Measurements from ENCODE around the gene HLA-DPB1.

The HLA-DPB1 gene

GRCh38 chr6:33104887-33105286, 29.1 kb downstream of the HLA-DPB1 start:
- peak in 2 of 4 experiments; percentile 24 to 38 for DNase-seq

DNA sequence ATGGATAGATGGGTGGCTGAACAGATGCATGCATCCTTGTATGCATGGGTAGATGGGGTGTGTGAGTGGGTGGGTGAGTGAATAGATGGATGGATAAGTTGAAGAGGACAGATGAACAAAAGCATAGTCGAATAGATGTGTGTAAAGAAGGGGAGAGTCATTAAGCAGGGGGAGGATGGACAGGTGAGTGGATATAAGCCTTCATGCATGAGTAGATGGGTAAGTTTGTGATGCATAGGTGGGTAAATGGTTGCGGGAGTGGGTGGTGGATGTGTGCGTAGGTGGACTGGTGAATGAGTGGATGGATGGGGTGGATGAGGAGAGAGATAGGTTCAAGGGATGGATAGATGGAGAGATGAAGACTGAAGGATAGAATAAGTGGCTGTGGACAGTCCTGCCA, 29.6 kb downstream of the HLA-DPB1 start:
- no peak for DNase-seq

DNA sequence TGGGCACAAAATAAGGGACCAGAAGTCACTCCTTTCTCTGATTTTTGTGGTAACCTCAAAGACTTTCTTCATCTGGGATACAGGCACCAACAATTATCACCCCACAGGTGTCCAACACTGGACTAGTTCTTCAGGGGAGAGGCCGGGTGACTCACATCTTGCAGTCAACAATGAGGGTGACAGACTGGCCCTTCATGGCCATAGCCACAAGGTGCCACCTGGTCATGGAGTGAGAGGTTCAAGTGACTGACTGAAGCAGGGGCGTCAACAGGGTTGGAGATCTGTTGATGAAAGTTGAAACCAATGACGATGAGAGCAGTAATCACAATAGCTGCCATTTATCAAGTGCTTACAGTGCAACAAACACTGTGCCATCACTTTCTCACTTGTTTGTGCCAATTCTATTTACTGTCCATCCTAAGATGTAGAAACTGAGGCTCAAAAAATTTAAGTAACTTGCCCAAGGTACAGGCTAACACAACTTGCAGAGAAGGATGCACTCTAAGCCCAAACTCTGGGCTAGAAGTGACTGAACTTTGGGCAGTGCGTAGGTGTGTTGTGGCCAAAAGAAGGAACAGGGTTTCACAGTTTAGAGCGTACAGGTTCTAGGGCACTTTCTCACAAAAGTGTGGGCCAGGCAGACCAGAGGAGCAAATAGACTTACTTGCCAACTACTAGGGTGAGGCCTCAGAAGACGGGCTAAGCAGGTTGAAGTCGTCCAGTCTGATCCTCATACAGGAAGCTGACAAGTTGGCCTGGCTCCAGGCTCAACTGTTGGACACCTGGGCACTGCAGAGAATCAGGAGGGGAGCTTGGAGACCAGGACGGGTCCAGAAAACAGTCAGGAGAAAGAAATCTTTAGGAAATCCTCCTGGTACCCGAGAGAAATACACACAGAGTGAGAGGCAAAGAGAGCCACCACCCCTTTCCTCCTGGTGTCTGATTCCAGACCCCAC, 30.4 kb downstream of the HLA-DPB1 start:
- DNase-seq, result no peak

GRCh38 chr6:33107641-33108040, 31.9 kb downstream of the HLA-DPB1 start:
- DNase-seq, result peak in 2 of 4 experiments; percentile 49 to 56

GRCh38 chr6:33108307-33108706, 32.5 kb downstream of the HLA-DPB1 start:
- no peak for DNase-seq

GRCh38 chr6:33112148-33112547, 36.4 kb downstream of the HLA-DPB1 start:
- peak; percentile 50 to 76 (median 60) for DNase-seq

- DNase-seq, result no peak
These were observed 38.0 kb downstream of the HLA-DPB1 start for GRCh38 chr6:33113755-33114154.

GRCh38 chr6:33114406-33114805, 38.6 kb downstream of the HLA-DPB1 start:
- DNase-seq, result peak; percentile 45 to 87 (median 64)

DNA sequence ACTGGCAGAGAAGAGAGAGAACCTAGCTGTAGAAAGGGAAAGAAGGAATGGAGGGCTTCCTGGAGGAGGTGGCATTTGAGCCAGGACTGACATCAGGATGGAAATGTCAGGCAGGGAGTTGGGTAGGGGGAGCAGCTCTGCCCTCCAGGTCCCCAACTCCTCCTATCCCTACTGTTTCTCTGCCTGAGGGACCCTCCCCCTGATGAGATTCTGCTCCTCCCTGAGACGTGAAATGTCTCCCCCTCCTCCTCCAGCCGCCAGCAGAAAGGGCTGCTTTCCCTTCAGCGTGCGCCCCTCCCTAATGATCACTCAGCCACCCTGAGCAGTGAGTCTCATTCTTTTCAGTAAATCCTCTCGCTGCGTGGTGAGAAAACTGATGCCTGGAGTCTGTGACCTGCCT, 40.6 kb downstream of the HLA-DPB1 start:
- DNase-seq, result no peak

GRCh38 chr6:33116841-33117711, 41.3 kb downstream of the HLA-DPB1 start:
- no peak for DNase-seq

GRCh38 chr6:33117811-33118277, 42.1 kb downstream of the HLA-DPB1 start:
- no peak for DNase-seq

GRCh38 chr6:33118525-33119123, 42.8 kb downstream of the HLA-DPB1 start:
- peak; percentile 27 to 80 (median 73) for DNase-seq

GRCh38 chr6:33120001-33120400, 44.2 kb downstream of the HLA-DPB1 start:
- DNase-seq, result no peak

GRCh38 chr6:33123181-33123580, 47.4 kb downstream of the HLA-DPB1 start:
- DNase-seq, result no peak

GRCh38 chr6:33123732-33124524, 48.1 kb downstream of the HLA-DPB1 start:
- peak; percentile 62 to 85 (median 70) for DNase-seq

- DNase-seq, result no peak
These were observed 48.7 kb downstream of the HLA-DPB1 start for GRCh38 chr6:33124525-33124901.

DNA sequence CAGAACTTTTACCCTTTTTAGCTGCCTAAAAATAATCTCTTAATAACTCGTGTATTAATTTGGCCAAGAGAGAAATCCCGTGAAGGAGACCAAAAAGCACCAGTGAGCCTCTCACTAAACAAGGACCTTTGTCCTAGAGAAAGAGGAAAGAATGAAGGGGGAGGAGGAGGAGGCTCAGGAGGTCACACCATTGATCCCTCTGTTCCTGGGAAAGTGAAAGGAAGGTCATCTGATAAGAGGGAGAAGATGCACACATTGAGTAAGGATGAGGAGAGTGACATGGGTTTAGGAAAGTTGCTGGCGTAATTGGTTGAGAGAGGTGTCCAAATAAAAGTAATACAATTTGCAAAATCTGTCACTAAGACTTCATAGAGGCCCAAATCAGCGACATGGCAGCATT, 49.2 kb downstream of the HLA-DPB1 start:
- DNase-seq, result no peak

GRCh38 chr6:33126101-33126714, 50.4 kb downstream of the HLA-DPB1 start:
- peak; percentile 78 to 92 (median 86) for DNase-seq

GRCh38 chr6:33128318-33128717, 52.5 kb downstream of the HLA-DPB1 start:
- no peak for DNase-seq

DNA sequence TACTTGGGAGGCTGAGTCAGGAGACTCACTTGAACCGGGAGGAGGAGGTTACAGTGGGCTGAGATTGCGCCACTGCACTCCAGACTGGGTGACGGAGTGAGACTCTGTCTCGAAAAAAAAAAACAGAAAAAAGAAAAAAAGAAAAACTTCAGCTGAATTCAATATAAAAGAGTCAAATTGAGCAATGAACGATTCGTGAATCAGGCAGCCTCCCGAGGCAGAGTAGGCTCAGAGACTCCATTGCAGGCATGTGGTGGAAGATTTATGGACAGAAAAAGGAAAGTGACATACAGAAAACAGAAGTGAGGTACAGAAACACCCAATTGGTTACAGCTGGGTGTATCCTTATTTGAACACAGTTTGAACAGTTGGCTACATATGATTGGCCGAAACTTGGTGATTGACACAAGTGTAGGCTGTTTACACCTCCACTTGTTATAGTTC, 56.3 kb downstream of the HLA-DPB1 start:
- DNase-seq, result peak; percentile 33 to 67 (median 62)

DNA sequence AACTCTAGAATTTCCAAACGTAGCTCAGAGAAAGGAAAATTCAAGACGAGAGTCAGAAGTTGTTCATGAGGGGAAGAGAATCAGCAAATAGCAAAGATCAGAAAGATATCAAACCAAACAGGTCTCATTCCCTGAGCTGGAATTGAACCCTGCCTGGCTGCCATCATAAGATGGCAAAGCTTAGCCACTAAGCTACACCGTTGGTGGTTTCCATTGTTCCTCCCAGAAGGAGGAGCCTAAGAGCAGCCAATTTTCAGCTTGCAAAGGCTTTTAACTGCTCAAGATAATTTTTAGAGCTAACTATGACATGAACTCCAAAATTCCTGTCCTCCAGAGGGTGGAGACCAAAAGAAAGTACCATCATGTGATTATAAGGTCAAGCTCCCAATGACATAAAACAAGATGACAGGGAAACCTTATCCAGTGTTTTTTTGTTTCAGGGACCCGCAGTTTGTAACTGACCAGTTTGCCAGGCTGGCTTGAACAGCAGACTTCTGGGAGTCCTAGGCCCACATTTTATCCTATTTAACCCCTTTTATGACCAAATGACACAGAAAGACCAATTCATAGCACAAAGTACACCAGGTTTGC, 60.6 kb downstream of the HLA-DPB1 start:
- no peak for DNase-seq

All from suppressor macrophage (primary cell).